ENCODE measurements around the gene TUBB6. TPM values are rescaled to one million over a fixed set of nuclear protein-coding genes. Genes with fewer than 3 reads are reported as not detected.

The TUBB6 gene
- total RNA-seq, 4 donors from 2014 or later, result 245 to 506 (median 331) TPM

DNA sequence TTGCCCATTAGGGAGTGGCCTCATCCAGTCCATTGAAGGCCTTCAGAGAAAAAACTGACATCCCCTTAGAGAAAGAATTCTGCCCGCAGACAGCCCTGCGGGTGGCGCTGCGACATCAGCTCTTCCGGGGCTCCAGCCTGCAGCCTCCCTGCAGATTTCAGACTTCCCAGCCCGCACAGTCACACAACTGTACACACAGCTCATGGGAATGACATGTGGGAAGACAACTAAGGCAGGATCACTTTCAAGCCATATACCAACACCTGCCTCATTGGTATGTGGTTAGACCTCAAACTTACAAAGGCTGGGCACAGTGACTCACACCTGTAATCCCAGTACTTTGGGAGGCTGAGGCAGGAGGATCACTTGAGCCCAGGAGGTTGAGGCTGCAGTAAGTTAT is 24.8 kb upstream of the TUBB6 start:
- no peaks in the 10 kb centered on the region for H3K36me3 ChIP-seq
- no peak for DNase-seq (ENCODE audit: low spot score in 2 of 2)
- H3K9me3 ChIP-seq, result no peaks in the 10 kb centered on the region
- no peak overlapping the region for H3K27ac ChIP-seq
- H3K4me3 ChIP-seq, result no peak overlapping the region
- H3K27me3 ChIP-seq, result no peaks in the 10 kb centered on the region
- no peak for TF ChIP-seq EP300 (IDR thresholded peaks at IDR 0.05)
- TF ChIP-seq, protein P1, sequence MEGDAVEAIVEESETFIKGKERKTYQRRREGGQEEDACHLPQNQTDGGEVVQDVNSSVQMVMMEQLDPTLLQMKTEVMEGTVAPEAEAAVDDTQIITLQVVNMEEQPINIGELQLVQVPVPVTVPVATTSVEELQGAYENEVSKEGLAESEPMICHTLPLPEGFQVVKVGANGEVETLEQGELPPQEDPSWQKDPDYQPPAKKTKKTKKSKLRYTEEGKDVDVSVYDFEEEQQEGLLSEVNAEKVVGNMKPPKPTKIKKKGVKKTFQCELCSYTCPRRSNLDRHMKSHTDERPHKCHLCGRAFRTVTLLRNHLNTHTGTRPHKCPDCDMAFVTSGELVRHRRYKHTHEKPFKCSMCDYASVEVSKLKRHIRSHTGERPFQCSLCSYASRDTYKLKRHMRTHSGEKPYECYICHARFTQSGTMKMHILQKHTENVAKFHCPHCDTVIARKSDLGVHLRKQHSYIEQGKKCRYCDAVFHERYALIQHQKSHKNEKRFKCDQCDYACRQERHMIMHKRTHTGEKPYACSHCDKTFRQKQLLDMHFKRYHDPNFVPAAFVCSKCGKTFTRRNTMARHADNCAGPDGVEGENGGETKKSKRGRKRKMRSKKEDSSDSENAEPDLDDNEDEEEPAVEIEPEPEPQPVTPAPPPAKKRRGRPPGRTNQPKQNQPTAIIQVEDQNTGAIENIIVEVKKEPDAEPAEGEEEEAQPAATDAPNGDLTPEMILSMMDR (IDR thresholded peaks at IDR 0.05), result no peak
- TF ChIP-seq POLR2A (IDR thresholded peaks at IDR 0.05), result no peak
- H3K4me1 ChIP-seq, result peaks cover 0 to 25% (median 3%) of the 10 kb centered on the region in 4 donors
- 50 to 60% methylated on average over 1 to 6 of the region's 6 CpGs for WGBS, 2 donors

DNA sequence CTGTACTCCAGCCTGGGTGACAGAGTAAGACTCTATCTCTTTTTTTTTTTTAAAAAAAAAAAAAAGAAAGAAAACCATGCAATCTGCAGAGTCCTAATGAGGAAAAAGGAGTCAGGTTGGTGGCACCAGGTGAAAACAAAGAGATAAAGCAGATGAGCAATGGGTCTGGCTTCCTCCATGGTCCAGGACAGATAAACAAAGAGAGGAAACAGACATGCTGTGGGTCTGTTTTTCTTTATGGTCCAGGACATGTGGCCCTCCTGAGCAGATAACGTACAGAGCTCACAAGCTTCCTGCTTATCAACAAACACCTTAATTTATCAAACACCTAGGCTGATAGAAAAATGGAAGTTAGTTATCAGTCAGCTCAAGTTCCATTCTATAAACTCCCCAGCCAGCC is 24.4 kb upstream of the TUBB6 start:
- no peaks in the 10 kb centered on the region for H3K9me3 ChIP-seq
- no peak overlapping the region for H3K27ac ChIP-seq
- H3K36me3 ChIP-seq, result no peaks in the 10 kb centered on the region
- H3K4me3 ChIP-seq, result no peak overlapping the region
- peaks cover 0 to under 1% of the 10 kb centered on the region in 2 donors for H3K27me3 ChIP-seq
- no peak for TF ChIP-seq EP300 (IDR thresholded peaks at IDR 0.05)
- TF ChIP-seq, protein P1 (IDR thresholded peaks at IDR 0.05), result no peak
- TF ChIP-seq POLR2A (IDR thresholded peaks at IDR 0.05), result no peak
- WGBS, 2 donors, result 90 to 93% methylated on average over 1 of the region's 1 CpG
- DNase-seq (ENCODE audit: low spot score in 2 of 2), result no peak
- H3K4me1 ChIP-seq, result peaks cover 0 to 25% (median 5%) of the 10 kb centered on the region in 4 donors

DNA sequence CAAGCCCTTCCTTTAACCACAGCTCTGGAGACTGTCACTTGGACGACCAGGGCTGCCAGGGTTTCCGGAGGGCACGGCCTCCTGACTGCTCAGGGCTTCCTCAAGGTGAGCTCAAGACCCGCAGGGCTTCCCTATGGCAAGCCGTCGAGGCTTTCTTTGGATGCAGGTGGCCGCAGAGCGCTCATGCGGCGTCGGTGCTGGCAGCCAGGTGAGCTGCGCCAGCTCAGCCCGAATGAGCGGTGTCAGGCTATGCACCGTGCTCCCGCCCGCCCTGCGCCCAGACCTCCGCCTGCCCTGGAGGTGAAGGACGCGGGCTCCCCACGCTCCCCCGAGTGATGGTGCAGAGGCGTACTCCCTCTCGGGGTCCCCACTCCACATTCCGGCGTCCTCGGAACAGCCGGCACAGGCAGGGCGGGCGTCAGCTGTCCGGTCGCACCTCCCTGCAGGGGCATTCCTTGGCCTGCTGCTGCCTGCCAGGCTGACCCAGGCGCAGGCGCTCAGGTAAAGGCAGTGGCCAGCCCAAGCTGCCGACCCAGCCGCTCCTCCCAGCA is 20.8 kb upstream of the TUBB6 start:
- WGBS, 2 donors, result 47% methylated on average over 22 to 35 of the region's 37 CpGs
- Histone ChIP-seq H3K27me3 (peaks cover 0 to 14% of the 10 kb centered on the region in 2 donors), H3K9me3 (no peaks in the 10 kb centered on the region), H3K36me3 (no peaks in the 10 kb centered on the region), H3K4me3 (peak overlapping the region; percentile 31 to 55 (median 43)), H3K4me1 (peaks cover 0 to 24% (median 8%) of the 10 kb centered on the region in 4 donors), H3K27ac (peak overlapping the region; percentile 47 to 90 (median 72))
- no peak for DNase-seq (ENCODE audit: low spot score in 2 of 2)
- TF ChIP-seq POLR2A (IDR thresholded peaks at IDR 0.05), result no peak
- TF ChIP-seq, protein P1 (IDR thresholded peaks at IDR 0.05), result no peak
- no peak for TF ChIP-seq EP300 (IDR thresholded peaks at IDR 0.05)

DNA sequence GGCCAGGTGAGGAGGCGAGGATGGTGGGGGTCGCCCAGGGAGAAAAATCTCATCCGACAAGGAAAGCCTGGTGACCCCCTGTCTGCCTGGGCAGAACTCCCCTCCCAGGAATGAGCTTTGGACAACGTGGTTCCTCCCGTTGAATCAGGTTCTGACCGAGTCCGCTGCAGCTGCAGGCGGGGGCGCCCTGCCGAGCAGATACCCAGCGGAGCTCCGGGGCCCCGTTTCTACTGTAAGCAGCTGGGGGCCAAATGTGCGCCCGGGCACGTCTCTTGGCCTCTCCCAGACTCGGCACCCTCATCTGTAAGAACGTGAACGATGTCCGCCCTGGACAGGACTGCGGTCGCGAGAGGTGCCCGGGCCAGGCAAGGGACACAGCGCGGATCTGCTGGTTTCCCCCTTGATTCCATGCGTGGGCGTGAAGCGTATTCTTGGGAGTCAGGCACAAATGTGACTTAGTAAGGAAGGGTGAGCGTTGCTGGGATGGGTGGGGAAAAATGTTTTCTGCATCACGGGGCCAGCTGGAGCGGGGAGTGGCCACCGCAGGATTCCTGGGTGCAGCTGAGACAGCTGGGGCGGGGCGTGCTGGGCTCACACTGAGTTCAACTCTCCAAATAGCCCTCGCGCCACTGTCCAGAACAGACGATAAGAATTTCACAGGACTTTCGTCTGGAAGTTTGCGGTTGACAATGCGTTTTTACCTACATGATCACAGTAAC is 20.2 kb upstream of the TUBB6 start:
- H3K36me3 ChIP-seq, result no peaks in the 10 kb centered on the region
- H3K4me1 ChIP-seq, result peaks cover 0 to 24% (median 8%) of the 10 kb centered on the region in 4 donors
- WGBS, 2 donors, result 2 to 3% methylated on average over 37 to 38 of the region's 41 CpGs
- TF ChIP-seq POLR2A (IDR thresholded peaks at IDR 0.05) (peak; percentile 30 to 35), EP300 (IDR thresholded peaks at IDR 0.05) (peak; percentile 61 to 78)
- TF ChIP-seq, protein P1 (IDR thresholded peaks at IDR 0.05), result no peak
- peak overlapping the region; percentile 31 to 55 (median 43) for H3K4me3 ChIP-seq
- H3K27me3 ChIP-seq, result peaks cover 0 to 14% of the 10 kb centered on the region in 2 donors
- peak overlapping the region; percentile 47 to 90 (median 76) for H3K27ac ChIP-seq
- DNase-seq (ENCODE audit: low spot score in 2 of 2), result peak; percentile 72 to 78
- no peaks in the 10 kb centered on the region for H3K9me3 ChIP-seq

DNA sequence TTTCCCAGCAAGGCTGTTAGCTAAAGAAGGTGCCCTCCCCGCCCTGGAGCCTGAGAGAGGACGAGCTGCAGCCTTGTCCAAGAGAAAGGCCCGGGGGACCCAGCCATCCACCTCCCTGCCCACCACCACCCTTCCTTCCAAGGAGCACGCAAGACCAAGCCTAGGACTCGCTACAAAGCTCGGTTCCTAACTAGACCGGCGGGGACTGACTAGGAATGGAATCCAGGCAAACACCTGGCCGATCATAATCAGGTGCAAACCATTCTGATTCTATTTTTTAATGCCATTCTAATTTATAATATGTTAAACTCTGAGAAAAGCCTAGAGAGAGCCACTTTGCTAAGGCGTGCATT is 19.7 kb upstream of the TUBB6 start:
- H3K27ac ChIP-seq, result peak overlapping the region in 3 of 4 donors; percentile 40 to 90 (median 78)
- peaks cover 0 to 14% of the 10 kb centered on the region in 2 donors for H3K27me3 ChIP-seq
- no peaks in the 10 kb centered on the region for H3K36me3 ChIP-seq
- DNase-seq (ENCODE audit: low spot score in 2 of 2), result no peak
- peak overlapping the region; percentile 31 to 55 (median 43) for H3K4me3 ChIP-seq
- H3K4me1 ChIP-seq, result peaks cover 0 to 24% (median 8%) of the 10 kb centered on the region in 4 donors
- no peaks in the 10 kb centered on the region for H3K9me3 ChIP-seq
- TF ChIP-seq, protein P1 (IDR thresholded peaks at IDR 0.05), result no peak
- TF ChIP-seq POLR2A (IDR thresholded peaks at IDR 0.05) (no peak), EP300 (IDR thresholded peaks at IDR 0.05) (no peak)
- WGBS, 2 donors, result 9 to 10% methylated on average over 10 of the region's 10 CpGs
